ENCODE results near the gene TXNRD3.

Gene TXNRD3

DNA sequence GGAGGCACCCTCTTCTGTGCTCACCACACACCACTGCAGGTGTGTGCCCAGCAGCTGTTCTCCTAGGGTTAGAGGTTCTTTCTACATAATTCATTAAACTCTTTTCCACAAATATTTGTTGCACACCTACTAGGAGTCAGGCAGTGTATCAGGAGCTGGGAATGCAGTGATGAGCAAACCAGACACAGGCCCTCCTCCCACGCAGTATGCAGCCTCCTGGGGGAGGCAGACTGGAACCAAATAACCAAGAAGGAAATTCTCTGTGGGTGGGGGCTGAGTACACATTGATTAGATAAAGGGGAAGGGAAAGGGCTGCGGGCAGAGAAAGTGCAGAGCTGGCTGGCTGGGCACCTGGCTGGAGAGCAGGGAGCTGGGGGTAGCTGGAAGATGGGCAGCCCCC, 77.7 kb downstream of the TXNRD3 start:
- Histone ChIP-seq H3K27ac (ENCODE audit: low read length) (no peak overlapping the region), H3K36me3 (ENCODE audit: control insufficient read depth, low read depth, low read length) (no peaks in the 10 kb centered on the region), H3K4me3 (ENCODE audit: low read length) (no peak overlapping the region), H3K27me3 (ENCODE audit: control insufficient read depth, insufficient read depth, low read length) (no peaks in the 10 kb centered on the region), H3K9me3 (ENCODE audit: control insufficient read depth, low read depth, low read length) (no peaks in the 10 kb centered on the region), H3K9ac (ENCODE audit: low read length) (no peak overlapping the region), H3K4me1 (ENCODE audit: control insufficient read depth, low read depth, low read length) (no peaks in the 10 kb centered on the region)

DNA sequence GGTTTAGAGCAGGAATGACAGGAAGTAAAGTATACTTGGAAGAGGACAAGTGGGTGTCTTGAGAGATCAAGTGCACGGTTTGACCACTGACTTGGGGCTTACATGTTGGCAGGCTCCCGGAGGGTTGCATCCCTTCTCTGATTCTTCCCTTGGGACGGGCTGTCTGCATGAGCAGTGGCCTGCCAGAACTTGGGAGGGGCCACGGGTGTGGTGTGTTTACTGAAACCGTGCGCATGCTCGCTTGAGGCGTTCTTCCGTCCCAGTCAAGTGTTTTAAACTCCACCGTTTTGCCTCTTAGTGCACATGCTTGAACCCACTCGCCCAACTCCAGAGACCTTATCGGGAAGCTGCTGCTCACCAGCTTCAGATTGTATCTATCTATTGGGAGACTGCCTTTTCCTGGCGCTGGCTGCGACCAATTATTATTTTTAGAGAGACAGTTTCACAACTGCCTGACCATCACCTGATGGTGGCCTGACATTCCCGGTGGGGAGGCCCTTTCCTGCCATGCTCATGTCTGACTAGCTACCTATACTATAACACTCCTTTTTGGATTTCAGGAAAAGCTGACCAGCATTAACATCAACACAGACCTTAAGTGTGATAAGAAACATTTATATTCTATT, 81.3 kb downstream of the TXNRD3 start:
- H3K27ac ChIP-seq (ENCODE audit: low read length) = no peak overlapping the region
- H3K36me3 ChIP-seq (ENCODE audit: control insufficient read depth, low read depth, low read length) = no peaks in the 10 kb centered on the region
- no peaks in the 10 kb centered on the region for H3K9me3 ChIP-seq (ENCODE audit: control insufficient read depth, low read depth, low read length)
- H3K4me3 ChIP-seq (ENCODE audit: low read length) = no peak overlapping the region
- H3K9ac ChIP-seq (ENCODE audit: low read length) = no peak overlapping the region
- no peaks in the 10 kb centered on the region for H3K27me3 ChIP-seq (ENCODE audit: control insufficient read depth, insufficient read depth, low read length)
- no peaks in the 10 kb centered on the region for H3K4me1 ChIP-seq (ENCODE audit: control insufficient read depth, low read depth, low read length)

DNA sequence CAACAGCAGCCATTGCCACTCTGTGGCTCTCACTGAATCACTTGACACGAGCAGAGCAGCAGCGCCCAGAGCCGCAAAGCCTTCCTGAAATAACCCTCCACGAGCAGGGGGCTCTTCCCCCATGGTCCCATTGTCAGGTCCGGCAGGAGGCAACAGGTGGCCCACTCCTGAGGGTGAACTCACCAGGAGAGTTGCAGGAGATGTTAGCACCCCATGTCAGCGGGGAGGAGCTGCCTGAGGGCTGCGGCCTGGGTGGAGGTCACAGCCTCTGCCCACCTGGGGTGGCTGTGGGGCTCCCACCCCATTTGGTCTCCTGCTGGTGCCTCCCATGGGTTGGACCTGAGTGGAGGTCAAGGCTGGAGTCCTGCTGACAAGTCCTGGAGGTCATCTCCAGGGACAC, 83.8 kb downstream of the TXNRD3 start:
- Histone ChIP-seq H3K9ac (ENCODE audit: low read length) (no peak overlapping the region), H3K27ac (ENCODE audit: low read length) (no peak overlapping the region), H3K4me1 (ENCODE audit: control insufficient read depth, low read depth, low read length) (no peaks in the 10 kb centered on the region), H3K27me3 (ENCODE audit: control insufficient read depth, insufficient read depth, low read length) (no peaks in the 10 kb centered on the region), H3K9me3 (ENCODE audit: control insufficient read depth, low read depth, low read length) (no peaks in the 10 kb centered on the region), H3K4me3 (ENCODE audit: low read length) (no peak overlapping the region), H3K36me3 (ENCODE audit: control insufficient read depth, low read depth, low read length) (no peaks in the 10 kb centered on the region)

DNA sequence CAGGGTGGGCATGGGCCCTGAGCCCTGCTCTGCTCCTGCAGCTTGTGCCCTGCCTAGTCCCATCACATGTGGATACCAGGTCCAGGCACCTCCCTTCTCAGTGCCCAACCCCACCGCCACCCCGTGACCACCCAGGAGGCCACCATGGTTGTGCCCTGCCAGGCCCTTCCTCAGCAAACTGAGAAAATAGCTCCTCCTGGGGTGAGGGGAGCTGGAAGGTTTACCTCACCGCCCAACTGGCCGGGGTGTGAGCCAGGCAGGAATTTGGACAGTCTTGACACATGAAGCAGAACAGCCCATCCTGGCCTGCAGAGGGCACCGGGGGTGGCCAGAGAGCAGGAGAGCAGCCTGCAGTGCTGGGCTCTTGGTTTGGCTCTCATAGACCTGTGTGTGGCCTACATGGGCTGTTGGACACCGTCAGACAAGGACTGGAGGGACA, 84.8 kb downstream of the TXNRD3 start:
- Histone ChIP-seq H3K27me3 (ENCODE audit: control insufficient read depth, insufficient read depth, low read length) (no peaks in the 10 kb centered on the region), H3K4me3 (ENCODE audit: low read length) (no peak overlapping the region), H3K9me3 (ENCODE audit: control insufficient read depth, low read depth, low read length) (no peaks in the 10 kb centered on the region), H3K9ac (ENCODE audit: low read length) (no peak overlapping the region), H3K27ac (ENCODE audit: low read length) (no peak overlapping the region), H3K36me3 (ENCODE audit: control insufficient read depth, low read depth, low read length) (no peaks in the 10 kb centered on the region), H3K4me1 (ENCODE audit: control insufficient read depth, low read depth, low read length) (no peaks in the 10 kb centered on the region)

DNA sequence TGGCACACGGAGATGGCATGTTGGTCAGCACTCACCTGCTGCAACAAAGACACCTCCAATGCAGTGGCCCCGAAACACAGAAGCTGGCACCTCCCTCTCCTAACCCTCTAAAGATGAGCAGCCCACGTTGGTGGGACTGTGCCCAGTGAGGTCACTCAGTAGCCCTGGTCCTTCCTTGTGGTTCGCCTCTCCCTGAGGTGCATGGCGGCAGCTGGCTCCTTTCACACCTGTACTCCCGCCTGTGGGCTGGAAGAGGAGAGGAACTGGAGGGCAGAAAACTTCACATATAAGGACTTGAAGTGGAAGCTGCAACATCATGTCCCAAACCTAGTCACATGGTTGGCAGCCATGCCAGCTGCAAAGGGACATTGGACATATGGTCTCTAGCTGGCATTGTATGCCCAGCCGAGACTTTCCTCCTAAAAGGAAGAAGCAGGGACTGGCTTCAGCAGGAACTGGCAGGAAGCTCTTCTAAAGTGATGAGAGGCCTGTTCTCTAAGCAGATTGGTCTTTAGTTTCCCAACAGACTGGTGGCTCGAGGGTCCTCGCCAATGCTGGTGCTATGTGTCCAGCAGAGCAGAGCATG, 85.4 kb downstream of the TXNRD3 start:
- Histone ChIP-seq H3K27me3 (ENCODE audit: control insufficient read depth, insufficient read depth, low read length) (no peaks in the 10 kb centered on the region), H3K27ac (ENCODE audit: low read length) (no peak overlapping the region), H3K4me1 (ENCODE audit: control insufficient read depth, low read depth, low read length) (no peaks in the 10 kb centered on the region), H3K9me3 (ENCODE audit: control insufficient read depth, low read depth, low read length) (no peaks in the 10 kb centered on the region), H3K9ac (ENCODE audit: low read length) (no peak overlapping the region), H3K4me3 (ENCODE audit: low read length) (no peak overlapping the region), H3K36me3 (ENCODE audit: control insufficient read depth, low read depth, low read length) (no peaks in the 10 kb centered on the region)

DNA sequence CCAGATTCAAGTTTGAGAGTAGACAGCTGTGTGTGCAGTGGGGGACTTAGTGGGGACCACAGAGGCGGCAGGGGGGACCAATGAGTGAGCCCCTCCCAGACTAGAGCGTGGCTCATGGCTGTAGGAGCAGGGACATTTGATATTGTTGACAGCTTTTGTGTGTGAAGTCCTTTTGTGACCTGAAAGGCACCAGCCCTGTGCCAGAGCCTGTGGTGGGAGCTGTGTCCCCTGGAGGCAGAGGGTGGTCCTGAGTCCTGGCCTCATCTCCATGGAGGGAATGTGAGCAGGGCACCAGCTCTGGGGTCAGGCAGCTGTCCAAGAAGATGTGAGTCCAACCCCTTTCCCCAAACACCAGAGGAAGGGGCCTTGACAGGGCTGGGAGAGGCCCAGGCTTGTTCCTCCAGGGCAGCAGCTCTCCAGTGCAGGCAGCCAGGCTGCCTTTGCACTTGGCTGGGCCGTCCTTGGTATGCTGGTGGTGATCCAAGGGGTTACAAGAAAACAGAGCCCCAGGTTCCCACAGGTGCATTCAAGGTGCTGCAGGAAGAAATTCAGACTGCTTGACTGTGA, 86.1 kb downstream of the TXNRD3 start:
- H3K4me1 ChIP-seq (ENCODE audit: control insufficient read depth, low read depth, low read length) = no peaks in the 10 kb centered on the region
- H3K4me3 ChIP-seq (ENCODE audit: low read length) = no peak overlapping the region
- no peak overlapping the region for H3K27ac ChIP-seq (ENCODE audit: low read length)
- no peaks in the 10 kb centered on the region for H3K27me3 ChIP-seq (ENCODE audit: control insufficient read depth, insufficient read depth, low read length)
- no peak overlapping the region for H3K9ac ChIP-seq (ENCODE audit: low read length)
- H3K9me3 ChIP-seq (ENCODE audit: control insufficient read depth, low read depth, low read length) = no peaks in the 10 kb centered on the region
- no peaks in the 10 kb centered on the region for H3K36me3 ChIP-seq (ENCODE audit: control insufficient read depth, low read depth, low read length)

DNA sequence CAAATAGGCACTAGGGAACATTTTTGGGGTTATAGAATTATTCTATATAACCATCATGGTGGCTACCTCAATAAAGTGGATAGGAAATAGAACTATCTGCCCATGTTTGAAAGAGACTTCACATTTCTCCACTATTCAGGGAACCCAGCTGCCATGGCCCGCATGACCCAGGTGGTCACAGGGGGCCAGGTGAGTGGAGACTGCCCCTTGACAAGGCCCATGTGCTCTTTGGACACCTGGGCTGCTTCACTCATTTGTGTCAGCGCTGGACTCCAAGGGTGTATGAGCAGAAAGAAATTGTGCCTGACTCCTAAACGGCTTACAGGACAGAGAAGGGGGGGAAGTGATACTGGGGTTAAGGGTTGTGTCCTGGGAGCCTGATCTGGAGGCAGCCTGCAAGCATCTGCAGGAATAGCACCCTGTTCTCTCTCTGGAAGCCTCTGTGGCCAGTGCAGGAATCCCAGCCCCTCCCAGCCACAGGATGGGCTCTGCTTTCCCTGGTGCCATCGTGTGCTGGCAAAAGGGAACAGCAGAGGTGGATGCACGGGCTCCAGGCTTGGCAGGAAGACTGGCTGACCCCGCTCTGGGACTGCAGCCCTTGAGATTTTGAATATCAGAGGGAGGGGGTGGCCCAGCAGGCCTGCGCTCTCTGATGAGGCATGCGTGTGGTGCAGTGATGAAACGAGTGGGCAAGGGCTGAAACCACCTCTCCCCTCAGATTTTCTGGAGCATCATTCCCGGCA, 87.1 kb downstream of the TXNRD3 start:
- H3K27ac ChIP-seq (ENCODE audit: low read length) = no peak overlapping the region
- H3K4me1 ChIP-seq (ENCODE audit: control insufficient read depth, low read depth, low read length) = no peaks in the 10 kb centered on the region
- H3K9ac ChIP-seq (ENCODE audit: low read length) = no peak overlapping the region
- no peak overlapping the region for H3K4me3 ChIP-seq (ENCODE audit: low read length)
- no peaks in the 10 kb centered on the region for H3K27me3 ChIP-seq (ENCODE audit: control insufficient read depth, insufficient read depth, low read length)
- H3K36me3 ChIP-seq (ENCODE audit: control insufficient read depth, low read depth, low read length) = no peaks in the 10 kb centered on the region
- no peaks in the 10 kb centered on the region for H3K9me3 ChIP-seq (ENCODE audit: control insufficient read depth, low read depth, low read length)

DNA sequence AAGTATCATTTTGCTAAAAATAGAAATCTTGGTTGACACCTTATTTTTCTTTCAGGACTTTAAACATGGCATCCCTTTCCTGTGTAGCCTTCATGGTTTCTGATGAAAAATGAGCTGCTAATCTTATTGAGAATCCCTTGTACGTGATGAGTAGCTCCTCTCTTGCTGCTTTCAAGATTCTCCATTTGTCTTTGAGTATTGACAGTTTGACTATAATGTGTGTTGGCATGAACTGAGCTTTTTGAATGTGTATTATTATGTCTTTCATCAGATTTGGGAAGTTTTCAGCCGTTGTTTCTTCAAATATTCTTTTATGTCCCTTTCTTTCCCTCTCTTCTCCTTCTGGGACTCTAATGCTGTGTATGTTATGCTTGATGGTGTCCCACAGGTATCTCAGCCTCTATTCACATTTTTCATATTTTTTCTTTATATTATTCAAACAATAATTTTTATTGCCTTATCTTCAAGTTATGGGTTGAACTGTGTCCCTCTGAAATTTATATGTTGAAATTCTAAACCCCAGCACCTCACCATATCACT, 92.1 kb downstream of the TXNRD3 start:
- H3K4me3 ChIP-seq (ENCODE audit: low read length) = no peak overlapping the region
- no peaks in the 10 kb centered on the region for H3K4me1 ChIP-seq (ENCODE audit: control insufficient read depth, low read depth, low read length)
- no peaks in the 10 kb centered on the region for H3K9me3 ChIP-seq (ENCODE audit: control insufficient read depth, low read depth, low read length)
- H3K27me3 ChIP-seq (ENCODE audit: control insufficient read depth, insufficient read depth, low read length) = no peaks in the 10 kb centered on the region
- H3K9ac ChIP-seq (ENCODE audit: low read length) = no peak overlapping the region
- no peak overlapping the region for H3K27ac ChIP-seq (ENCODE audit: low read length)
- H3K36me3 ChIP-seq (ENCODE audit: control insufficient read depth, low read depth, low read length) = no peaks in the 10 kb centered on the region

DNA sequence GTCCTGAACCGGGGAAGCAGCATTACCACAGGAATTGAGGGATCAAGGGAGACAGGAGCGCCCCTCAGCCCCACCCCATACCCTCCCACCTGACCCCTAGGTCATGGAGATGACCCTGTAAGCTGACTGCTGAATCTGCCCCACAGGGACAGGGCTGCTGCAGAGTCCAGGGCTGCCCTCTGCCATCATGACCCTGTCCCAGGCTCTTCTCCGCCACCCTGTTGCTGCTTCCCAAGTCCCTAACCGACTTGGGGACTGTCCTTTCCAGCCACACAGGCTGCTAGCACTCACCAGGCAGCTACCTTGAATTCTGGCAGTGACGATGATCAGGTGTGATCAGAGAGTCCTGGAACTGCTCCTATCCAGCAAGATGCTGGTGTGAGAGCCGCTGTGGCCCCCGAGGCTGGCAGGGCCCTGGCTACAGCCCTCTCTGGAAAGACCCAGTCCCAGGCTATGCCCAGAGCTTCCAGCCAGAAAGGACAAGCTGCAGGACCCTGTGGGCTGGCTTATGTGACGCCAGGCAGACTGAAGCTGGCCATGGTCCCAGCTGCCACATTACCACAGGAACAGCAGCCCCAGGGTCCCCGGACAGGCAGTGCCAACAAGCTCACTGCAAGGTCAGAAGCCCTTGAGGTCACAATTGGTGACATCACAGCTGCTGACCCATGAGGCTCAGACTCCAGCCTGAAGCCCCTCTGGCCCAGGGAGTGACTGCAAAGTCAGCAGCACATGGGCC, 96.4 kb downstream of the TXNRD3 start, which contains the start of gene C3orf22:
Gene C3orf22 (minus strand): TSS at position 597 of the 736 bp plus-strand sequence. CDS start 5,542 bp downstream, outside the sequence.
- H3K9ac ChIP-seq (ENCODE audit: low read length) = no peak within 1 kb of the TSS
- H3K9me3 ChIP-seq (ENCODE audit: control insufficient read depth, low read depth, low read length) = no peaks in the 10 kb centered on the region
- H3K27ac ChIP-seq (ENCODE audit: low read length) = no peak within 1 kb of the TSS
- H3K27me3 ChIP-seq (ENCODE audit: control insufficient read depth, insufficient read depth, low read length) = no peaks in the 10 kb centered on the region
- no peak within 1 kb of the TSS for H3K4me3 ChIP-seq (ENCODE audit: low read length)
- no peaks in the 10 kb centered on the region for H3K36me3 ChIP-seq (ENCODE audit: control insufficient read depth, low read depth, low read length)
- H3K4me1 ChIP-seq (ENCODE audit: control insufficient read depth, low read depth, low read length) = no peaks in the 10 kb centered on the region

DNA sequence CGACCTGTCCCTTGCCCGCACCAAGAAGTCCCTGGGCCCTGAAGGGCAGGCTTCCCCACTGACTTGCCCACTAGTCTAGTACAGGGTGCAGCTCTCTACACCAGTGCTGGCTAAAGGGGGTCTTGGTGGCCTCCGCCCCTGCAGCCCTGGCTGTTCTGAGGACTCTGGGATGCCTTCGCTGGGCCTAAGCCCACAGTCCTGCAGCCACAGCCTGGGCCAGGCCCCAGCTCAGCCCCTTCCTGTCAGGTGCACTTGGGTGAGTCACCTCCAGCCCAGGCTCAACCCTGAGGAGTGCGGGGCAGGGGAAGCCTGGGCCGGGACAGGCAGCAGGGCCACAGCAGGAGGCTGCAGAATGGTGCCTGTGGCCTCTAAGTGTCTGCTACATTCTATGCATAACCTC, 97.2 kb downstream of the TXNRD3 start:
- Histone ChIP-seq H3K27me3 (ENCODE audit: control insufficient read depth, insufficient read depth, low read length) (no peaks in the 10 kb centered on the region), H3K27ac (ENCODE audit: low read length) (no peak overlapping the region), H3K9me3 (ENCODE audit: control insufficient read depth, low read depth, low read length) (no peaks in the 10 kb centered on the region), H3K4me1 (ENCODE audit: control insufficient read depth, low read depth, low read length) (no peaks in the 10 kb centered on the region), H3K36me3 (ENCODE audit: control insufficient read depth, low read depth, low read length) (no peaks in the 10 kb centered on the region), H3K4me3 (ENCODE audit: low read length) (no peak overlapping the region), H3K9ac (ENCODE audit: low read length) (no peak overlapping the region)

DNA sequence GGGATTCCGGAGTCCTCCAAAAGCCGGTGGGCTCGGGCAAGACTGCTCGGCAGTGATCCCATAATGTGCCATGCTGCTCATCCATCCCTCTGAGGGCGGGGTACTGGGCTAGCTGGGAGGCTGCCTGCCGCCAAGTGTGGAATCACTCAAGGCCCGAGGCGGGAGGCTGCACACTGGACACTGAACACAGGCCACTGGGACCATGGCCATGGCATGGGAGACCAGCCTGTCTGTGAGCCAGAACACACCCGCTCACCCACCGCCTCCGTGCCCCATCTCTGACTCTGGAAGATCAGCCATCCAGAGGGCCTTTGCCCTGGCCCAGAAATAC, 97.5 kb downstream of the TXNRD3 start:
- Histone ChIP-seq H3K9ac (ENCODE audit: low read length) (no peak overlapping the region), H3K27me3 (ENCODE audit: control insufficient read depth, insufficient read depth, low read length) (no peaks in the 10 kb centered on the region), H3K4me3 (ENCODE audit: low read length) (no peak overlapping the region), H3K9me3 (ENCODE audit: control insufficient read depth, low read depth, low read length) (no peaks in the 10 kb centered on the region), H3K27ac (ENCODE audit: low read length) (no peak overlapping the region), H3K4me1 (ENCODE audit: control insufficient read depth, low read depth, low read length) (no peaks in the 10 kb centered on the region), H3K36me3 (ENCODE audit: control insufficient read depth, low read depth, low read length) (no peaks in the 10 kb centered on the region)

Data from iPS-18a (cell line).